Stimulated activated CD8-positive, alpha-beta memory T cell treated with anti-CD3 and anti-CD28 coated beads, Interleukin-4, amount 100 ng/mL, for 24 hours (primary cell): ENCODE measurements around the gene BACH2.
"Not testable (repeated sequence)": the region's sequence is repeated elsewhere in the genome, so short reads cannot be mapped to it uniquely, and the experiment has no call there.

Source experiments
- DNase-seq: peaks from one replicate; pipeline ENCODE4 v3.0.0-alpha.2; 2020; ENCODE audit warnings: low read depth

Gene BACH2

DNA sequence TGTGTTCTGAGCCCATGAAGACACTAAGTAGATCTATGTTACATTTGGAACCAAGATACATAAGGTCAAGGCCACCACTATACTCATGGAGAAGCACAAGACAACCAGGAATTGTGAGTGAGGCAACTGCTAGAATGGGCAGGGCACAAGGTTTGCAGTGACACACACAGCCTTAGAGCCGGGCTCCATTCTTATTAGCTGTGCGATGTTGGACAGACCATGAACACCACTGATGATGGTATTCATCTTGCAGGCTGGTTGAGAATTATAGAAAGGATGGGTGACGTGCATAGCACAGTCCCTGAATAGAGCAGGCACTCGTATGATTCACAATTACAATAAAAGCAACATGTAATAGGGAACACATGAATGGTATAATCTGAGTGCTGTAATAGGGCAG, 229.9 kb downstream of the BACH2 start:
- DNase-seq: no peak

DNA sequence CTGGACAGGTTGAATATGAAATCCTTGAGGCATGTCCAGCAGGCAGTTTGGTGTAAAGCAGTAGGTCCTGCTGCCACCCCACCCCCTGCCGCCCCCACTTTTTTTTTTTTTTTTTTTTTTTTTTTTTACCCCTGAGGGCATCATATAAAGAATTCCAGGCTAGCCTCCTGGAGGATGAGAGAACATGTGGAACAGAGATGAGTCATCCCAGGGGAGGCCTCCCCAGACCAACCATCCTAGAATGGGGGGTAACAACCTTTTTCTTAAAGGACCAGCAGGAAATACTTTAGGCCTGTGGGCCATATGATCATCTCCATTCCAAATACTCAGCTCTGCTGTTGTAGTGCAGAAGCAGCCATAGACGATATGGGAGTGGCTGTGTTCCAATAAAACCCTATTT, 231.5 kb downstream of the BACH2 start:
- no peak for DNase-seq

DNA sequence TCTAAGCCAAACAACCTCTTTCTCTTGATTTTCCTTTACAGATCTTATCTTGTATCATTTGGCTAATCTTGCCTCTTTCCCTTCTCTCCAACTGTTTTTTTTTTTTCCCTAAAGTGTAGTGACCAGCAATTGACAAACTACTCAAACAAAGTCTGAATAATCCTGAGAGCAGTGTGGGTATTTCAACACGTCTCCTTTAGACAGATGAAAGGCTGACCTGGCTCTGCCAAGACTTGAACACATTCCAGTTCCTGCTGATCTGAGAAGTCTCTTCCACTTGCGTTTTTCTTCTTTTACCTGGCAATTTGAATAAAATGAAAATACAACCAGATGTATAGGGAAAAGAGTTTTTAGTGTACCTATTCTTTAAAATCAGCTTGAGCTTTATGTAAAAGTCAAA, 234.0 kb downstream of the BACH2 start:
- no peak for DNase-seq

DNA sequence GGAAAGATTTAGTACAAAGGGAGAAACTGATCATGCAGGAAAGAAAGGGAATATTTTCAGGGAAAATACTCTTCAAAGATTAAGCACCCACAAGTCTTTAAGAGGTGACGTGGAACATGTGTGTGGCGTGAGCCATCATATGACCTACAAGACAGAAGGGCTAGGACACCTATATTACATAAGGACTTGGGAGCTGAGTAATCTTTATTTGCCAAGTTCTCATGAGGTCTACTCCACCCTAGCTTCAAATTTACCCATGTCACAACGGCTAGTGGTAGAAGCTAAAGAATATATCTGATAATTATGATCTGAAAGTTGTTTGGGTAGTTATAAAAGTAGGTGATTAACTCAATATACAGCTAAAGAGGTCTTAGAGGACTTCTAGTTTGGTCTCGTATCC, 234.6 kb downstream of the BACH2 start:
- DNase-seq: no peak

DNA sequence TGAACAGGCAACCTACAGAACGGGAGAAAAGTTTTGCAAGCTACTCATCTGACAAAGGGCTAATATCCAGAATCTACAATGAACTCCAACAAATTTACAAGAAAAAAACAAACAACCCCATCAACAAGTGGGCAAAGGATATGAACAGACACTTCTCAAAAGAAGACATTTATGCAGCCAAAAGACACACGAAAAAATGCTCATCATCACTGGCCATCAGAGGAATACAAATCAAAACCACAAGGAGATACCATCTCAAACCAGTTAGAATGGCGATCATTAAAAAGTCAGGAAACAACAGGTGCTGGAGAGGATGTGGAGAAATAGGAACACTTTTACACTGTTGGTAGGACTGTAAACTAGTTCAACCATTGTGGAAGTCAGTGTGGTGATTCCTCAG, 237.5 kb downstream of the BACH2 start:
- DNase-seq: not testable (repeated sequence)

DNA sequence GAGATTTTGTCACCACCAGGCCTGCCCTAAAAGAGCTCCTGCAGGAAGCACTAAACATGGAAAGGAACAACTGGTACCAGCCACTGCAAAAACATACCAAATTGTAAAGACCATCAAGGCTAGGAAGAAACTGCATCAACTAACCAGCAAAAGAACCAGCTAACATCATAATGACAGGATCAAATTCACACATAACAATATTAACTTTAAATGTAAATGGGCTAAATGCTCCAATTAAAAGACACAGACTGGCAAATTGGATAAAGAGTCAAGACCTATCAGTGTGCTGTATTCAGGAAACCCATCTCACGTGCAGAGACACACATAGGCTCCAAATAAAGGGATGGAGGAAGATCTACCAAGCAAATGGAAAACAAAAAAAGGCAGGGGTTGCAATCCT, 240.7 kb downstream of the BACH2 start:
- not testable (repeated sequence) for DNase-seq

DNA sequence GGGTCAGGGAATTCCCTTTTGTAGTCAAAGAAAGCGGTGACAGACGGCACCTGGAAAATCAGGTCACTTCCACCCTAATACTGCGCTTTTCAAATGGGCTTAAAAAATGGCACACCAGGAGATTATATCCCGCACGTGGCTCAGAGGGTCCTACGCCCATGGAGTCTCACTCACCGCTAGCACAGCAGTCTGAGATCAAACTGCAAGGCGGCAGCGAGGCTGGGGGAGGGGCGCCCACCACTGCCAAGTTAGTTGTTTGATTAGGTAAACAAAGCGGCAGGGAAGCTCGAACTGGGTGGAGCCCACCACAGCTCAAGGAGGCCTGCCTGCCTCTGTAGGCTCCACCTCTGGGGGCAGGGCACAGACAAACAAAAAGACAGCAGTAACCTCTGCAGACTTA, 242.4 kb downstream of the BACH2 start:
- not testable (repeated sequence) for DNase-seq

DNA sequence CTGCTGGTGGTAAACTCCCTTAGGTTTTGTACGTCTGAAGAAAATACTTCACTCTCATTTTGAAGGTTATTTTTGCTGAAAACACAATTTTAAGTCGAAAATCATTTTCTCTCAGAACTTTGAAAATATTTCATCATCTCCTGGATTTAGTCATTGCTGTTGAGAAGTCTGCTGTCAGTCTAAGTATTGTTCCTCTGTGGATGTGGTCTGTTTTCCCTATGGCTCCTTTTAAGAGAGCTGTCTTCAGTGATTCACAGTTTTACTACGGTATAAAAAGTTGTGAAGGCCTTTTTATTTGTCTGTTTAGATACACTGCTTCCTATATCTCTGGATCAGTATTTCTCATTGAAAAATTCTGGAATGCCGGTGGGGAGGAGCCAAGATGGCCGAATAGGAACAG, 243.0 kb downstream of the BACH2 start:
- DNase-seq: no peak

DNA sequence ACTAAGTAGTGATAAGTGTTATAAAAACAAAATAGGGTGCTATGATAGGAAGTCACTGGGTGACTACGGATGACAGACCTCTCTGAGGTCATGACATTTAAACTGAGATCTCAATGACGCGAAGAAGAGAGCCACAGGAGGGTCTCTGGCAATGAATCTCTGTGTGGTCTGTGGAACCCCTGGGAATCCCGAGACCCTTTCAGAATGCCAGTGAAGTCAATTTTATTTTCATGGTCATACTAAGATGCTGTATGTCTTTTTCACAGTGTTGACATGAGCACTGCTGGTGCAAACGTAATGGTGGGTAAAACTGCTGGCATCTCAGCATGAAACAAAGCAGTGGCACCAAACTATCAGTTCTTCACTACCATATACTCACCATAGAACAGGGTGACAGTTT, 247.3 kb downstream of the BACH2 start:
- DNase-seq: no peak

DNA sequence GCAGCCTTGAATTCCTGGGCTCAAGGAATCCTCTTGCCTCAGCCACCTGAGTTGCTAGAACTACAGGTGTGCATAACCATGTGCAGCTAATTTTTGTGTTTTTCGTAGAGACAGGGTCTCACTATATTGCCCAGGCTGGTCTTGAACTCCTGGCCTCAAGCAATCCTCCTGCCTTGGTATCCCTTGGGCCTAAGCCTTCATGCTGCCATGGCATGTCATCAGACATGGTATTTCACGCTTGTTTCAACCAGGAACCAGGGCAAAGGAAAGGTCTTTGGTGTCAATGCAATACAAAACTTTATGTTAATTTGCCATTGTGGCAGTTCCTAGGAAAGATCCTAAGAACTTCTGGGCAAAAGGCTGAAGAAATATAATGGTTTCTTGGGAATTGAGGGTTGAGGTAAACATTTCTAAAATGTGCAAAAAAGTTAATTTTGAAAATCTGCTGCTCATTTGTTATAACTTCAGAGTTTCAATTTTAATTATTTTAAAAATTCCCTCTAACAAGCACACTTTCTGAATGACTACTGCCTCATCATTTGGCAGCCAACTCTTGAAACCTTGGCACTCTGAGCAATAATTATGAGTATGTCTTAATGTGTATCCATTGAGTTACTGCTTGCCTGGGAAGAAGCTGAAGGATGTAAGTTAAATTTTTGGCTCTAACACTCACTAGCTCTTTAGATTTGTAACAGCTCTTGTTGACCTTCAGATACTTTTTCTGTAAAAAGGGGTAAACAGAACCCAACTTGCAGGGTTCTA, 248.3 kb downstream of the BACH2 start:
- DNase-seq: no peak

DNA sequence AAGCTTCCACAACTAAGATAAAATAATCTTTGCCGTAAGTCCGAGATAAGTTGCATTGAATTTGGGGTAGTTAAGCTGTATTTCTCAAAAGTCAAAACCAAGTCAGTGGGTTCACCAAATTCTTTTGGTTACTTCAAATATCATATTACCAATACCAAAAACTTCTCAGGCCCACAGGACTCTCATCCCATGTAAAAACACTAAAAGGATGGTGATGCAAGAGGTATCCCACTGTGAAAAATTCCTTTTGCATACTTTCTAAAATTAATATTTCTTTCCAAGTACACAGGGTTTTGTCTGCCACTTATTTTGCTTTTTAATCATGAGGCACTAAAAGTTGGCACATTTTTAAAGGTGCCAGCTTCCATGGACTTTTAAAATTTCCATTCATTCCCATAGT, 251.1 kb downstream of the BACH2 start:
- DNase-seq: no peak

DNA sequence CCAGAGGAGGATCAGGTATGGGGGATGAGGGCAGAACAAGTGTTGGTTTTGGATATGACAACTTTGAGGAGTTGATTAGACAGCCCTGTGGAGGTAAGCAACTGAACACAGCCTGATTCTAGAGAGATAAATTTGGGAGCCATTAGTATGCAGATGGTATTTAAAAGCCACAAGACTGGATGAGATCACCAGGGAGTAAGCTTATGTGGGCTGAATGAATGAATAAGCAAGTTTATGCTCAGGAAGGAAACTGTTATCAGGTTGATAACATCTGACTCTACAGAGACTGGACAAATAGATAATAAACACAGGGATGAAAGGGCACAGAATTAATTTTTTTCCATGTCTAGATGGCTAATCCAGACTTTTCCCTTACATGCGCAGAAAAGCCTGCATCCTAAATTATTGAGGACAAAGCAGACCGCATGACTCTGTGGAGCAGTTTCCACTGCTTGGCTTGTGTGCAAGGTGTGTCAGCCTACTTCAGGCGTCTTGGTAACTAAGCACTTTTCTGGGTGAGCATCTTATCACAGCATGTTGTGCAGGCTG, 251.7 kb downstream of the BACH2 start:
- DNase-seq: no peak

DNA sequence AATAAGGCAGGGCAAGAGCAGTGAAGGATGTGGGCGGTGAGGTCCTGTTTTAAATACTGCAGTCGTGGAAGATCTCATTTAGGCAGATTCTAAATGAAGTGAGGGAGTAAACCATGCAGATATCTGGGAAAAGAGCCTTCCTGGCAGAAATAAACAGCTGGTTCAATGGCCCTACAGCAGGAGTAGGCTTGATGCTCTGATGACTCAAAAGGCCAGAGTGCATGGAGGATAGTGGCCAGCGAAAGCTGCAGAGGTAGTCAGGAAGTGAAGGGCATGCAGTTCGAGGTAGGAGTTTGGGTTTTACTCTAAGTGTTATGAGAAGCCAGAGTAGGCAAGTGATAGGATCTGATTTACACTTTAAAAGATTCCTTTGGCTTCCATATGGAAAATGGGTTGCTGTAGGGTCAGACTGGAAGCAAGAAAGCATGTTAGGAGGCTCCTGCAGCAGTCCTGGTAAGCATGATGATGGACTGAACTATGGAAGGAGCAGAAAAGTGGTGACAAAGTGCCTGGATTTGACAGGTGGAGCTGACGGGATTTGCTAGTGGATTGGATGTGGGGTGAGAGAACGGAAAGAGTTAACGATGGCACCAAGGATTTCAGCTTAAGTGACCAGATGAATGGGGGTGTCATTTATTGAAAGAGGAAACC, 252.3 kb downstream of the BACH2 start:
- no peak for DNase-seq

DNA sequence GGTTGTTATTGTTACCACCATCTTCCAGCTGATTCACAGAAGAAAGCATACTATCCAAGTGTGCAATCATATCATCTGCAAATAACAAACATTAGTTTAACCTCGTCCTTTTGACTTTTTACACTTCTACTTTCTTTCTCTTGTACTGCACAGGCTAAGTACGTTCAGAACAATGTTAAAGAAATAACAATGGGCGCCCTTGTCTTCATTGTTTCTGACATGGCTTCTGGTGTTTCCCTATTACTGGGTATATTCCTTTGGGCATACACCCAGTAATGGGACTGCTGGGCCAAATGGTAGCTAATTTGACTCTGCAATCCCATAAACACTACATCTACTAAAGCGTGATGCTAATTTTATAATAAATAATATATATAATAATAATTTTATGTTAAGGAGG, 255.7 kb downstream of the BACH2 start:
- DNase-seq: no peak

DNA sequence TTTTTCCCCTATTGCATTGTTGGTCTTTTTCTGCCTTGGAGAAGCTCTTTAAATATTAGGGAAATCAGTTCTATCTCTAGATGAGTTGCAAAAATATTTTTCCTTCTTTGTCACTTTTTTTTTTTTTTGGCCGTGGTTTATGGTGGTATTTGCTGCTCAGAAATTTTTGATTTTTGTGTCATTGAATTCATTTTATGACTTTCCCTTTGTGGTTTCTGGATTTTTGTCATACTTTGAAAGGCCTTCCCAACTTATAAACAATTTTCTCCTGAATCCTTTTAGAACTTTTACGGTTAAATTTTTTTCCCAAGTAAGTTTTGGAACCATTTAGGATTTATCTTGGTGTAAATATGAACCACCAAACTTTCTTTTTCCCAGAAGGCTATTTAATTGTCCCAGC, 256.7 kb downstream of the BACH2 start:
- DNase-seq: no peak

DNA sequence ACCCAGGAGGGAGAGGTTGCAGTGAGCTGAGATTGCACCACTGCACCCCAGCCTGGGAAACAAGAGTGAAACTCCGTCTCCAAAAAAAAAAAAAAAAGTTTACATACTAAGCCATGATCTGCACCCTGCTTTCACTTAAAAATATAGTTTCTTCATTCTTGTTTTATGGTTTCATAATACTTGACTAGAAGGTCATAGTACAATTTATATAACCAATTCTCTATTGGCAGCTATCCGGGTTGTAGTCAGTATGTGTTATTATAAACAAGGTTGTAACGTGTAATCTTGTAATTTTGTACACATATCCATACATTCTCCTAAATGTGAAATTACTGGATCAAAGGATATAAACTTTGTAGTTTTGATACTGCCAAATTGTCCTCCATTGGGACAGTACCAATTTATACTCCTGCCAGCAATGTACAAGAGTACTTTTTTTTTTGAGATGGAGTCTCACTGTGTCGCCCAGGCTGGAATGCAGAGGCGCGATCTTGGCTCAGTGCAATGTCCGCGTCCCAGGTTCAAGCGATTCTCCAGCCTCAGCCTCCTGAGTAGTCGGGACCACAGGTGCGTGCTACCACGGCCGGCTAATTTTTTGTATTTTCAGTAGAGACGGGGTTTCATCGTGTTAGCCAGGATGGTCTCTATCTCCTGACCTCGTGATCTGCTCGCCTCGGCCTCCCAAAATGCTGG, 257.5 kb downstream of the BACH2 start:
- DNase-seq: no peak

DNA sequence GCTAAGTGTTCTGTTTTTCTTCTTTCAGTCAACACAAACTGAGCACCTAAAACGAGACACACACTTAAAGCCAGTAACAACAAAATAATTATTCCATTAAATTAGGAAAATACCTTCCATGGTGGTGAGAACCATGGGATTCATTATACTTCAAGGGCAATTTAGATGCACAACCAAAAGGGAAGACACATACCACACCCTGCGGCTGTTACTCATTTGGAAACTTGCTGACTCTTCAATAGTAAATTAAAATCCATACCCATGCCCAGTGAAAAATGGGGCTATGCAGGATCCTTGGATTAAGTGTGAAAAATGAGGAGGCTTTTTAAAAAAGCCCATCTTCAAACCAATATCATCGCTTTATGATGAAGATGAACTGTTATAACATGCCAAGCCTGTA, 259.7 kb downstream of the BACH2 start:
- no peak for DNase-seq

DNA sequence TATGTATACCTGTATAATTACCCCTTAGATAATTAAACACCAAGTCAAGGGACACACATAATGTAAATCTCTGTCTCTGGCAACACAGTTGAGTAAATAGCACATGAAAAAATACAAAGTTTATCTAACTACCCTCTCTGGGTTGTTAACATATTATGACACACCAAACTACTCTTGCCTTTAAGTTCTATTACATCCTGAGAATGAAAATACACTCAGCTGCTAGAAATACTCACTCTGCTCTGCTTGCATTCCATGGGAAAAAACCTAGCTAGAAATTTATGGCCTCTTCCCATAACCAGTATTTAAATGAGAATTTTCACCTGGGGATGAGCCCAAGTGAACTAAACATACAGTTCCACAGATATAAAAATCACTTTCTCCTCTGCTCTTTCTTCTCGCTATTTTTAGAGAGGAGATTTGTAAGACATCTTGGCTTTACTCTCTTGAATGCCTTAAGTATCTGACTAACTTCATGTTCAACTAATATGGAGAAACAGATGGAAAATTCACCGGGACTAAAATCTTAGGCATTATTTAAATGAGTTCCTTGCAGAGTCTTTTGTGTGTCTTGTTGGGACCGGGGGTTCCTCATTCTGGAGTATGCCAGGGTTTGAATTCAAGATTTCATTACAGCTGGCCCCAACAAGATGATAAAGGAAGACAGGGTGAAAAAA, 261.5 kb downstream of the BACH2 start:
- DNase-seq: no peak

DNA sequence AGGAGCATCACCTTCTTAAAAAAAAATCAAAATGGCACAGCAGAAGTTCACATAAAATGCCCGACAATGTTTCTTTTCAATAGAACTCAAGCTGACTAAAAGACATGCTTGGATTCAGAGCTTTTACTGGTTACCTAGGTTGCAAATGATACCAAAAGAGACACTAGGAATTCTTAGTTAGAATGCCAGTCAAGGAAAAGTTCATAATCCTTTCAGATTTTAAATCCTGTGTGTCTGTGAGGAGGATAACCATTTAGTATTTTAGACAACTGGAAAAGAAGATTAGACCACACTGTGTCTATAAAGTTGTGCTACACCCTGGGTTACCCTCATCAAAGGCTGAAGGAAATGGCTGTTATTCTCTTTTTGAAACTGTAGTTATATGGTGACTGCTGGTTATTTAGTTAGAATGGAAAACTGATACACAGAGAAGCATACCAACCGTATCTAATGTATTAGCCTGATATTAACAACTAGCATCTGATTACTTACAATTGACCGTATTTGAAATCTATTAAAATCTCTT, 262.8 kb downstream of the BACH2 start:
- no peak for DNase-seq

DNA sequence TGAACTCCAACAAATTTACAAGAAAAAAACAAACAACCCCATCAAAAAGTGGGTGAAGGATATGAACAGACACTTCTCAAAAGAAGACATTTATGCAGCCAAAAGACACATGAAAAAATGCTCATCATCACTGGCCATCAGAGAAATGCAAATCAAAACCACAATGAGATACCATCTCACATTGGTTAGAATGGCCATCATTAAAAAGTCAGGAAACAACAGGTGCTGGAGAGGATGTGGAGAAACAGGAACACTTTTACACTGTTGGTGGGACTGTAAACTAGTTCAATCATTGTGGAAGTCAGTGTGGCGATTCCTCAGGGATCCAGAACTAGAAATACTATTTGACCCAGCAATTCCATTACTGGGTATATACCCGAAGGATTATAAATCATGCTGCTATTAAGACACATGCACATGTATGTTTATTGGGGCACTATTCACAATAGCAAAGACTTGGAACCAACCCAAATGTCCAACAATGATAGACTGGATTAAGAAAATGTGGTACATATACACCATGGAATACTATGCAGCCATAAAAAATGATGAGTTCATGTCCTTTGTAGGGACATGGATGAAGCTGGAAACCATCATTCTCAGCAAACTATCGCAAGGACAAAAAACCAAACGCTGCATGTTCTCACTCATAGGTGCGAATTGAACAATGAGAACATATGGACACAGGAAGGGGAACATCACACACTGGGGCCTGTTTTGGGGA, 264.0 kb downstream of the BACH2 start:
- not testable (repeated sequence) for DNase-seq

DNA sequence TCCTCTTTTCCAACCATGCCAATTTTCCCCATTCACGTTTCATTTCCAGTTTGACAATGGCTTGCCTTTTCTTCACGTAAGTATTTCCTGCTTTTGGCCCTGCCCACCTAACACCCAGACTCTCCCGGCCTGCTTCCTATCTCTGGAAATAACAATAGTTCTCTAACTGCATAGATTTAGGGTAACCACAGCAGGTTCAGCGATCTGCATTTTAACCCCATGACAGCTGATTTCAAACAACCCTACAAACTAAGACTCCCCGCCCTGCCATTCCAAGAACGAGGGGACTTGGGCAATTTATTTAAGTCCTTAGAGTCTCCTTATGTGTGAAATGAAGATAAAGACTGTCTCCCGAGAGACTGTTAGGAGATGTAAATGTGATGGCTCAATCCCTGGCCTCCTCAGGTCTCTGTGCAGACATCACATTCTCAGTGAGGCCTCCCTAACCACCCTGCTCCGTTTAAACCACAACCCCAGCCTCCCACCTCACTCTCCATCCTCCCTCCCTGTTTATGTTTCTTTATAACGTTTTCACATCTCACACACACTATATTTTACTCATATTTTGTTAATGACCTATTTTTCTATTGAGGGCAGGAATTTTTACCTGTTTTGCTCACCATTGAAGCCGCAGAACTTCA, 267.5 kb downstream of the BACH2 start:
- DNase-seq: no peak
